ENCODE results near the gene MYL6B.

The MYL6B gene

DNA sequence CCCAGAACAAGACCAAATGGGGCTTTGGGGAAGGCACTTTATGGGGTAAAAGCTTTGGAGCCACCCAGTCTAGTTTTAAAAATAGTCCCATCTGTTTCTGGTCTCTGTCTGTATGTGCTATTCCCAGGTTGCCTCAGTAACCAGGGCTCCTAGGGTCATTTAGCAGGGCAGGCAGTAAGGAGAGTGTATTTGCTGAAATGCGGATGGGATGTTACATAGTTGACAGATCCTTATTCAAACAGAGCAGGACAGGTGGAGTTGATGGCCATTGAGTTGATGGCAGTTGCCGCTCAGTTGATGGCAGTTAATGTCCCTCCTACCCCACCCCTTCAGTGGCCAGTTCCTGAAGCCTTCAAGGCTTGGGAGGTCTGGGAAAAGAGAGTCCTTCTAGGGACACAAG lies 29.8 kb upstream of the MYL6B start:
- DNase-seq (ENCODE audit: low spot score): no peak

DNA sequence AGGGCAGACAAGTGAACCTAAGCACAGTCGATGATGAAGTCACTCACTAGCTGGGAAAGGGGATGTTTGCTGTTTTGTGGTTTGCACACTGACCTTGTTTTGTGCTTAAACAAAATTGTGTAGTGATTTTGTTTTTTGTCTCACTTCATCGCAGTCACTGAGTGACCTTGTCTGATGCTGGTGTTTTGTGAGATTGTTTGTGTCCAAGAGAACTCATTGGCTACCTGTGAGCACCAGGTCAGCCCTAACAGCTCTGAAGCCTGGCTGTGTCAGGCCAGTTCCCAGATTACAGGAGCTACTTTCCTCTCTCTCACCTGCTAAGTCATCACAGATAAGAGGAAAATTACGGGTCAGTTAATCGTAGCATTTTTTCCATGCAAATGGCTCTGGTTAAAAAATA lies 28.3 kb upstream of the MYL6B start:
- no peak for DNase-seq (ENCODE audit: low spot score)

DNA sequence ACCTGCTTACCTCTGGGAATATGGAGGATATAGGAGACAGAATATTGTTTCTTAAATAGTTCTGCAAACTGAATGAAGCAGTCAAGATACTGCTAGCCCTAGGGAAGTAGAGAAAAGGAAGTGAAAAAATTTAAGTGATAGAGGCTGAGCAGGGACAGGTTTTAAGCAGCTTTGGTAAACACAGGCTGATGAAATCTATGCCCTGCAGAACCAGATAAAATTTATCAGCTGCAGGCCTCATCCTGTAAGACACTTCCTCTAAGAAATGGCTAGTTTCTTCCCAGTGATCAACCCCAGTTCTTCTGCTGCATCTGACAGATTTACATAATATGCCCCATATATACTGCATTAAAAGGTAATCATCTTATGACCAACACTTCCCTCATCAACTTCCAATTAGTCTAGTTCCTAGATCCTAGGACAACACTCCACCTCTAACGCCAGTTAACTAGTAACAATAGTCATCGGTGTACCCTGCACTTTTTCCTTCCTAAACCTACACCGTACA lies 25.6 kb upstream of the MYL6B start:
- DNase-seq (ENCODE audit: low spot score): no peak

DNA sequence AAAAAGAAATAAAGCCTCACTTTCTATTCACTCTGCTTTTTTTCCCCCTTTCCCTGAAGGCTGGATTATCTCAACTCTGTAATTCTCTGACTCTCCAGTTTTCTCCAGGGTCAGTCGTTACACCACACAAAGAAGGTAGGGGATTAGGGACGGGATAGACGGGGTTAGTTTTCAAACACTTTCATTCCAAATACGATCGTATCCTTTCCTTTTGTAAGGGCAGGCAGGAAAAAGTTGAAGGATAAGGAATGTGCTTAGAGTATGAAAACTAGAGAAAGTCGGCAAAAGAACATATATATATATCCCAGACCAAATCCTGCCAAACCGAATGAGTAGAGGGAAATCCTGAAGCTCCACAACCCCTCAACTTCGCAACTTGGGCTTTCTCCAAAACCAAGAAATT lies 24.9 kb upstream of the MYL6B start:
- no peak for DNase-seq (ENCODE audit: low spot score)

DNA sequence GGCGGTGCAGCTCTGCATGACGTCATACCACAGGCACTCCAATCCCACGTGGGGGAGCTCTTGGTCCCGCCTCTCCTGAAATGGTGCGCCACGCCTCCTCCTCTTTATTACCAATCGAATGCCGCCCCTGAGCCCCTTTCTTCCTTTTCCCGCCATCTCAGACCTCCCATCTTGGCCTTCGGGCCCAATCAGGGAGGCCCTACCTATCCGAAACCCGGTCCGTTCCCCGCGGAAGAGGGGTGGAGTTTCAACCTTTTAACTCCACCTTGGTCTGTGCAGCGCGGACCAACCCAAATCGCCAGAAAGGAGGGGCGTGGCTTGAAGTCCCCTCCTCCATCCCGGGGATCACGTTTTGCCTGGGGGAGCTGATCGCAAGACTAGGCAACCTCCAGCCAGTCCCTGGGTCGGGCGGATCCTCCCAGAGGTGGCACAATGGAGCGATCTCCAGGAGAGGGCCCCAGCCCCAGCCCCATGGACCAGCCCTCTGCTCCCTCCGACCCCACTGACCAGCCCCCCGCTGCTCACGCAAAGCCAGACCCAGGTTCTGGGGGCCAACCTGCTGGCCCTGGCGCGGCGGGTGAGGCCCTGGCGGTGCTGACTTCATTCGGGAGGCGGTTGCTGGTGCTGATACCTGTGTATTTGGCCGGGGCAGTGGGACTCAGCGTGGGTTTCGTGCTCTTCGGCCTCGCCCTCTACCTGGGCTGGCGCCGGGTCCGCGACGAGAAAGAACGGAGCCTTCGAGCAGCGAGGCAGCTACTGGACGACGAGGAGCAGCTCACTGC lies 24.3 kb upstream of the MYL6B start, which contains the start of gene ESYT1:
Gene ESYT1, plus strand, starts transcription at position 380 of the 782 bp plus-strand sequence. Its CDS starts 53 bp downstream, at position 433.
- peak; percentile 97 for DNase-seq (ENCODE audit: low spot score)

DNA sequence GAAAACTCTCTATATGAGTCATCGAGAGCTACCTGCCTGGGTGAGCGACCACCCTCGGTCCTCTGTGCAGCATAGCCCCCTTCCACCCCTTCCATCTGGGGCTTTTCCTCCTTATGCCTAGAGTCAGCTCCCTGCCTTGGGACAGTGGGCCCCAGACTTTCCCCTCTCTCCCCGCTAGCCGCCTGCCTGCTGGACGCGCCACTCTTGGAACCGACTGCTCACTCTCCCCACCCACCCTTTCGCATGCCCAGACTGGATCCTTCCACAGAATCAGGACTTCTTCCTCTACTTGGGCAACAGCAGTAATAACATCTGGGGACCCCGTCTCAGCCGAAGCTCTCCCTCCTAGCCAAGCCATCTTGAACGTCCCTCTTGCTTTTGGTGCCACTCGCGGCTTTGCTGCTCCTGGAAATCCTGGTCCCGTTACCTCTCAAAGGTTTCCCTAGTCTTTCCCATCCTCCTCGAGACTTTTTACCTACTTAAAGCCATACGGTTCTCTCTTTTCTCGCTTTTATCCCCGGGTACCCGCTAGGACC lies 23.6 kb upstream of the MYL6B start:
- no peak for DNase-seq (ENCODE audit: low spot score)

DNA sequence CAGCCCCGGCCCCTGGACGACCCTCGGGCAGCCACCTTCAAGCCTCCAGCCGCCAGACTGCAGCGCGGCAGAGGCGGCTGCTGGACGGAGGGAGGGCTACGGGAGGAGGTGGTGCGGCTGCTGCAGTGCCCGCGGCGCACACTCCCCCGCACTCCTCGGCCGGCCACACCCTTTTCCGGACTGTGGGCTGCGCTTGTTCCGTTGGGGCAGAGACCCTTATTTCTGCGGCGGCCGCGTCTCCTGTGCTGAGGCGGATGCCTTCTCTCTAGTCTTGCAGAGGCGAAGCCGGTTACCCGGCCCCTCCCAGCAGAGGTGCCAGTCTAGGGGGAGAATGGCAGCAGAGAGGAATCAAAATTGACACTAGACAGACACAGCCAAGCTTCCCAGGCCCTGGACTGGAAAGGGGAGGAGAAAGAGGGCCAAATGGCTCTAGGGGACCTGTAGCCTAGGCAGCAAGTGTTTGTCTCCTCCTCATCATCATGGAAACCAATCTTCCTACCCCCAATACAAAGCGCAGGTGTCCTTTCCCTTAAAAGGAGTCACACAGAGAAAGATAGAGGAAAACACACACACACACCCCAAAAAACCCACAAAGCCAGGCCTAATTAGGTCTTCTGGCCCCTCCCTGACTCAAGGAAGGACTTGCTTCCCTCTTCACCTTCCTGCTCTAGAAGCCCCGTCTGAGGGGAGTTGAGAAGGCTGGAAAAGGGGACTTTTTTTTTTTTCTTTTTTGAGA lies 23.0 kb upstream of the MYL6B start:
- no peak for DNase-seq (ENCODE audit: low spot score)

DNA sequence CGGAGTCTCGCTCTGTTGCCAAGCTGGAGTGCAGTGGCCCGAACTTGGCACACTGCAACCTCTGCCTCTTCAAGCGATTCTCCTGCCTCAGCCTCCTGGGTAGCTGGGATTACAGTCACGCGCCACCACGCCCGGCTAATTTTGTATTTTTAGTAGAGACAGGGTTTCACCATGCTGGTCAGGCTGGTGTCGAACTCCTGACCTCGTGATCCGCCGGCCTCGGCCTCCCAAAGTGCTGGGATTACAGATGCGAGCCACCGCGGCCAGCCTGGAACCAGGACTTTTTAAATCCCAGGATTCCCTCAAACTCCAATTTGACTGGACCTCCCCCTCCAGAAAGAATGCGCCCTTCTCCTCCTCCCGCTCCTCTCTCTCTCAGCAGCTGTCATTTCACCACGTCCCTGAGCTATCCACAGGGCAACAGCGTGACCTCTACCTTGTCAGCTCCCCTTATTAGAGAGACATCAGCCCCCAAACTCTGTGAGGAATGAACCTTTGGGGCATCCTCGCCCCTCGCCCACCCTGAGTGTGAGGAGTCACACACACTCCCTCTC lies 22.4 kb upstream of the MYL6B start:
- DNase-seq (ENCODE audit: low spot score): no peak

DNA sequence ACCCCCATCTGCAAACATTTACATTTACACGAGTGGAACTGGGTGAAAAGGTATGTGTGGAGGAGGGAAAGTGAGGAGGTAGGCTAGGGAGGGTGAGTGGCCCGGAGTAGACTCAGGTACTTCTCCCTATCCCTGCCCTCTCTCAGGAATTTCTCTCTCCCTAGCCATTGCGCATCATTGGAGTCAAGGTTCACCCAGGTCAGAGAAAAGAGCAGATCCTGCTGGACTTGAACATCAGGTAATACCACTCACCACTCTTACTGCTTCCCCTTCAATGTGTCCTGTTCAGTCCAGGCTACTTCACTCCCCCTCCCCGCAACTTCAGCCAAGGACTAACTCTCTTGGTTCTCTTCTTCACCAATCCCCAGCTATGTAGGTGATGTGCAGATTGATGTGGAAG lies 21.5 kb upstream of the MYL6B start:
- no peak for DNase-seq (ENCODE audit: low spot score)

DNA sequence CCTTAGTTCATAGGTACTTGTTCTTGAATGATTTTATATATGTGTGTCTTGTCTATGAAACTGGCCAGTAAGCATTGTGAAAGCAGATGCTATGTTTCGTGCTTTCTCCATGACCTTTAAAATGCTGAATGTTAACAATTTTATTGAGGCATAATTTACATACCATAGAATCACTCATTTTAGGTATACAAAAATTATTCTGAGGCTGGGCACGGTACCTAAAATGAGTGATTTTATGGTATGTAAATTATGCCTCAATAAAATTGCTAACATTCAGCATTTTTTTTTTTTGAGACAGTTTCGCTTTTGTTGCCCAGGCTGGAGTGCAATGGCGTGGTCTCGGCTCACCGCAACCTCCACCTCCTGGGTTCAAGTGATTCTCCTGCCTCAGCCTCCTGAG lies 17.5 kb upstream of the MYL6B start:
- no peak for DNase-seq (ENCODE audit: low spot score)

DNA sequence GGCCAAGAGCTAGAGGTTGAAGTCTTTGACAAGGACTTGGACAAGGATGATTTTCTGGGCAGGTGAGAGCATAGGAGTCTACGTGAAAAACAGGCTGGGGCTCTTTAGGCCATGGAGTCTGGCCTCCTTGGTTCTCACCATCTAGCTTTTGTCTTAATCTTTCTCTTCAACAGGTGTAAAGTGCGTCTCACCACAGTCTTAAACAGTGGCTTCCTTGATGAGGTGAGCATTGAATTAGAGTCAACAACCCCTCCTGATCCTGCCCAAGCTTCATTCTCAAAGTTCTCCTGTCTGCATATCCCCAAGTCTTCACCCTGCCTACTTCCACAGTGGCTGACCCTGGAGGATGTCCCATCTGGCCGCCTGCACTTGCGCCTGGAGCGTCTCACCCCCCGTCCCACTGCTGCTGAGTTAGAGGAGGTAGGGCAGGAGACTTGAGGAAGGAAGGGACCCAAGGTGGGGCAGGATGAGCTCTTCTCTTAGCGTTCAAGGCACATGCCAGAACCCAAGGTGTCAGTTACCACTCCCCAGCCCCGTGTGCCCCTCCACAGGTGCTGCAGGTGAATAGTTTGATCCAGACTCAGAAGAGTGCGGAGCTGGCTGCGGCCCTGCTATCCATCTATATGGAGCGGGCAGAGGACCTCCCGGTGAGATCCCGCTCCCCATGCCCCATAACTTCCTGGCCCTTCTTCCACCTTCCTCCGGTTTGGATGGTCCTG lies 14.4 kb upstream of the MYL6B start:
- no peak for DNase-seq (ENCODE audit: low spot score)

DNA sequence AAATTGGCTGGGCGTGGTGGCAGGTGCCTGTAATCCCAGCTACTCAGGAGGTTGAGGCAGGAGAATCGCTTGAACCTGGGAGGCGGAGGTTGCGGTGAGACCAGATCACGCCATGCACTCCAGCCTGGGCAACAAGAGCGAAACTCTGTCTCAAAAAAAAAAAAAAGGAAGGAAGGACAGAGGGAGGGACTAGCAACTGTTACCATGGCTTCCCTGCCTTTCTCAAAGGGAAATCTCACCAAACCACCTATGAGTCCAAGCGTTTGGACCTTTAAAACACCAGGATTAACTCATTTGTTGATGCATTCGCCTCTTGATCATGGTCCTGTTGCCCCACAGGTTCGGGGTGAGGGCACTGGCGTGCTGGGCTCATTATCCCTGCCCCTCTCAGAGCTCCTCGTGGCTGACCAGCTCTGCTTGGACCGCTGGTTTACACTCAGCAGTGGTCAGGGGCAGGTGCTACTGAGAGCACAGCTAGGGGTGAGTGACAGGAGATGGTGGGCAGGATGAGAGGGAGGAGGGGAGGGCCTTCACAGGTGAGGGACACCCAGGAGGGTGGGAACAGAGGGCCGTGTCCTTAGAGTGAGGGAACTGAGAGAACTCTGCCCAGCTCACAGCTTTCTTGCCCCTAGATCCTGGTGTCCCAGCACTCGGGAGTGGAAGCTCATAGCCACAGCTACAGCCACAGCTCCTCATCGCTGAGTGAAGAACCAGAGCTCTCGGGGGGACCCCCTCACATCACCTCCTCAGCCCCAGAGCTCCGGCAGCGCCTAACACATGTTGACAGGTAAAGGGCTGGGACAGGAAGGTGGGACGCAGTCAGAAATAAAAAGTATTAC lies 10.2 kb upstream of the MYL6B start:
- DNase-seq (ENCODE audit: low spot score): no peak

DNA sequence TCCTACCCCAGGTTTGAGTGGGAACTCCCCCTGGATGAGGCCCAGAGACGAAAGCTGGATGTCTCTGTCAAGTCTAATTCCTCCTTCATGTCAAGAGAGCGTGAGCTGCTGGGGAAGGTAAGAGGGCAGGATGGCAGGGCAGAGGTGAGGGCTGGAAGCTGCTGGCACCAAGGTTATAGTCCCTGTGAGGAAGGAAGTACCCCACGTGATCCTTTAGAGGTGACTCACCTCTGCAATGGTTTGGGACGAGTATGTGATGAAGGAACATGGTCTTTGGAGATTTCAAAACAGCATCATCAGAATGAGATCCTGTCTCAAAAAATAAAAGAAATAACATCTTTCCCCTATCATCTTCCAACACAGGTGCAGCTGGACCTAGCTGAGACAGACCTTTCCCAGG lies 9.2 kb upstream of the MYL6B start:
- no peak for DNase-seq (ENCODE audit: low spot score)

DNA sequence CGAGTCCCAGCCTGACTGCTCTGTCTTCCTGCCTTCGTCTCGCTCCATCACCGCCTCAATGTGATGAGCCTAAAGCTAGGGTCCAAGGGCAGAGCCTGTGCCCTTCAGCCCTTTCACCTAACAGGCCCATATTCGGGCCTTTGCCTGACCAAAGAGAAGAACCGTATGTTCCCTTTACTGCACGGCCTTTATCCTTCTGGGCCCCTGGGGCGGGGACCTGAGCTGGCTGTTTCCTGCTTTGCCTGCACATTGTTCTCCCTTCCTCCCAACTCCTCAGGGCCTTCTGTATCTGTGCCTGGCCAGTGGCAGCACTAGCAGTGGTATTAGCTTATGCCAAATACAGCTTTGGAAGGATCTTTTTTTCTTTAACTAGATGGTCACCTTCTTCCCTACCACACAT lies 8.5 kb upstream of the MYL6B start:
- no peak for DNase-seq (ENCODE audit: low spot score)

DNA sequence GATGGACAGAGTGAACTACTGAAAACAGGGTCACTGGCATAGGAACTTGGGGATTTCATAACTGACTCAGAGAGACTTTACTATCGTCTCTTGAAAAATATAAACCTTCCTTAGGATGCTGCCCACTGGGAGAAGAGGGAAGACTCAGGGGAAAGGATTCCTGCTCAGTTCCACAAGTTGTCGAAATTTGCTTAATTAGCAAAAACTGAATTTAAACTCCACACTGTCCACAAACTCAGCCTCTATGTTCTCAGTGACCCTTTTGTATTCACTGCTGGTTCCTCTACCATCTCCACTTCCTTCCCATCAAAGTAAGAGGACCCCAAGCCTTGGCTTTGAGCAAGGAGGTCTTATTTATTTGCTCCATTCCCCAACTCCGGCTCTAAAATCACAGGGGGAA lies 7.2 kb upstream of the MYL6B start:
- no peak for DNase-seq (ENCODE audit: low spot score)

DNA sequence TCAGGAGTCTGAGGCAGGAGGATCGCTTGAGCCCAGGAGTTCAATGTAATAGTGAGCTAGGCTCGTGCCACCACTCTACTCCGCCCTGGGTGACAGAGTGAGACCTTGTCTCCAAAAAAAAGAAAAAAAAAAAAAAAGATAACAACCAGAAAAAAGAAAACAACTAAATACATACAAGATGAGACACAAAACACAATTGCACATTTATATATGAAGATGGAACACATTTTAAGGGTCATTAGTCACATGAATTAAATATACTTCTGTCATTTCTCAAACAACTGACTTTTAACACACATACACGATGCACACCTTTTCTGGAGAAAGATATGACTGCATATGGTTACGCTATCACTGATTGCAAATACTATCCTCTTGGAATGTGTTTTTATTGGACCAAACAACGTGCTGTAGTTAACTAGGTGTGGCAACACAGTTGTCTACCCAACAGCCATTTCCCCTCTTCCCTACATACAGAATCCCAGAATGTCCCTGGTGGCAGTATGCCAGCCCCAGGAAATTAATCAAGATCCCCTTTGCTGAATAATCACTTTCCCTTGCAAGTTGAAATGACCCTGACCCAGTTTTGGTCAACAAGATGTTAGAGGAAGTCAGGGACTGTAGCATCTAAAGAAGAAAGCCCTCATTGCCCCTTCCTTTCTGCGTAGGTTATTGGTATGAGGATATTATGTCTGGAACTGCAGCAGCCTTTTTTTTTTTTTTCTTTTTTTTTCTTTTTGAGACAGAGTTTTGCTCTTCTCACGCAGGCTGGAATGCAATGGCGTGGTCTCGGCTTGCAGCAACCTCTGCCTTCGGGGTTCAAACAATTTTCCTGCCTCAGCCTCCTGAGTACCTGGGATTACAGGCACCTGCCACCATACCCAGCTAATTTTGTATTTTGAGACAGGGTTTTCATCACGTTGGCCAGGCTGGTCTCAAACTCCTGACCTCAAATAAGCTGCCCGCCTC lies 5.6 kb upstream of the MYL6B start:
- no peak for DNase-seq (ENCODE audit: low spot score)

DNA sequence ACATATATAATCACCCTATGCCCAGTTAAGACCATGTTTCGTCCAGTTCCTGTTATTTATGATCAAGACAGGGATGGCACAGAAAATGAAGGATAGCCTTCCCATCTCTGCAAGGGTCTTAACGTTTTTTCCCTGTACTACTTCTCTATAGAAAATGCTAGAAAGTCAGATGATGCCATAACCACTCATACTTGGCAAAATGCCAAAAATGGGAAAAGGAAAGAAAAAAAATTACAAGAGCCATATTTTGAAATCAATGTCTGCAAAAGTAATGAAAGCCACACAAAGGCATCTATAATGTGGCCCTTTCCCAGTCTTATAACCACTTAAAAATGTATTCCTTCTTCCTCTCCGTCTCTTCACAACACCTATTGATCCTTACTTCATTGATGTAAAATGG lies 1.8 kb upstream of the MYL6B start:
- no peak for DNase-seq (ENCODE audit: low spot score)

DNA sequence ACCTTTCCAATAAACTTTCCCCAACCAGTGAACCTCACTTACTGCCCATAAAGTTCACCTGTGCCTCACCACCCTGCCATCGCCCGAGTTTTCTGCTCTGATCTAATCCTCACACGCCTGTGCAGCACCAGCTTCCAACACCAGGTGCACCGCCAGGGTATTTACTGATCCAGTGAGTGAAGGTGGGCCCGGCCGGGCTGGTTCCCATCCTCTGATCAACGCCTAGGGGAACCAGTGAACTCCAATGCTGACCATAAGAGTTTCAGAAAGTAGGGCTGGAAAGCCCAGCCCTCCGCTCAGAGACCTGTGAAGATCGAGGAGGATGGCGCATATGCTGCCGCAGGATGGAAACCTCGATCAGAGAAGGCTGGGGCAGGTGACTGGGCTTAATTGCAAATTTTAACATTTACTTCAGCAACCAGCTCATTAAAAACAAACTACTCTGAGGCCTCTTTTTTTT lies 685 bp upstream of the MYL6B start:
- DNase-seq (ENCODE audit: low spot score): no peak

DNA sequence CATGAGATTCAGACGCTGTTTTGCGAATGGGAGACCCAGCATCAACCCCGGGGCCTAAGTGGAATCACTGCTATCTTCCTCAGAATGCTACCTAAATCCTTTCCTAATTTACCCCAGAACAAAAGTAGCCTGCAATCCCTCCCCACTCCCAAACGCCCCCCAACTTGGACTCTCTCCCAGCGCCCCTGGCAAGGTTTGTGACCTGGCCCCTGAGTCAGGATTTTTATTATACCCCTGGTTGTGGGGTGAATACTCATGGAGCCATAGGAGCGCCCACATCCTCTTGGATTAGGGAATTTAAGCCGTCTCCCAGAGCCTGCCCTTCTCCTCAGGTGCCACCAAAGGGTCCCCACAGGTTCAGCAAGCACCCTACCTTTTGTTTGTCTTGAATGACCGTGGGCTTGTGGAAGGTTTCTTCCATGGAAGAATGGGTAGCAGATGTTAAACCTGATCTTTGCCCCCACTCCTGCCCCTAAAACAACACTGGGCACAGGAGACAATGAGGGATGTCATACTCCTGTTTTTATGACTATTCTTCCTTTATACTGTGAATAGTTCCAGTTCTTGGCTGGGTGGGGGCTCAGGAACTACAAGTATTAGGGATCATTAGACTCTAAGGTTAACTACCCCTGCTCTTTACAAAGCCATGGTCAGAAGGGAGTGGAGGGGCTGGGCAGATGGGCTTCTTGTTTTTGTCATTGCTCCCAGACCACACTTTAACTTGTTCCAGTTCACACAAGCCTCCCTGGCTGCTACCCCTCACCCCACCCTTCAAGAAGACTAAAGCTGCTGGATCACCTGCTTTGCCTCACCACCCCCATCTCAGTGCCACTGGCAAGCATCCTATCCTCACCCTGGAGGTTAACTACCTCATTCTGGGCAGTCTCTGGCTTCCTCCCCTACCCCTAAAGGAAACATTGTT lies 630 bp downstream of the MYL6B start:
- no peak for DNase-seq (ENCODE audit: low spot score)

All from left forelimb (tissue), 1 donor.